ENCODE results near the gene IQGAP1.

The IQGAP1 gene

GRCh38 chr15:90439946-90440345 is 51.9 kb downstream of the IQGAP1 start:
- DNase-seq (ENCODE audit: low read depth) = no peak

DNA sequence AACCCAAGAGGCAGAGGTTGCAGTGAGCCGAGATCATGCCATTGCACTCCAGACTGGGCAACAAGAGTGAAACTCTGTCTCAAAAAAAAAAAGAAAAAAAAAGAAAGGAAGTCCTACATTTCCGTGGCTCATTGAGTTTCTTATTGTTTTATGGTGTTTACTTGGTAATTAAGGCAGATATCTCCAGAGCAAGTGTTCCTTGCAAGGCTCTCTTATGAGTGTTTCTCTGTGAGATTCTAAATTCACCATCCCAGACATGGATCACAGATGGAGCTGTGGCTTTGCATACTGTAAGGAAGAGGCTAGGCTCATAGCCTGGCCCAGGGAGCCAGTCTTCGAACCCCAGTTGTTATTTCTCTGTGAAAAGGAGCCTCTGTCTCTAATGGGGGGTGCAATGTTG is 53.0 kb downstream of the IQGAP1 start:
- no peak for DNase-seq (ENCODE audit: low read depth)

DNA sequence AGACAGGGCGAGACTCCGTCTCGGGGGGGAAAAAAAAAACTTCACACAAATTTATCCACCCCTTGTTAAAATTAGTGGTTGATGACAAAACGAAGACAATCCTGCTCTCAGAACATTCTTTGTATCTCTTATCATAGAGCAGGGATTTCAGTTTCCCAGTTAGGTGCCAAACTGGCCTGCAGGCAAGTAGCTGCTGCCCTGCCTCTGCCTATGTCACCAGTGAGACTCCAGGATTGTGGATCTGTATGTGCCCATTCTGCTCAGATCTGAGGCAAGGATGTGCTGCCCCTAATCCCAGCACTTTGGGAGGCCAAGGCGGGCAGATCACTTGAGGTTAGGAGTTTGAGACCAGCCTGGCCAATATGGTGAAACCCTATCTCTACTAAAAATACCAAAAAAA is 54.4 kb downstream of the IQGAP1 start:
- no peak for DNase-seq (ENCODE audit: low read depth)

DNA sequence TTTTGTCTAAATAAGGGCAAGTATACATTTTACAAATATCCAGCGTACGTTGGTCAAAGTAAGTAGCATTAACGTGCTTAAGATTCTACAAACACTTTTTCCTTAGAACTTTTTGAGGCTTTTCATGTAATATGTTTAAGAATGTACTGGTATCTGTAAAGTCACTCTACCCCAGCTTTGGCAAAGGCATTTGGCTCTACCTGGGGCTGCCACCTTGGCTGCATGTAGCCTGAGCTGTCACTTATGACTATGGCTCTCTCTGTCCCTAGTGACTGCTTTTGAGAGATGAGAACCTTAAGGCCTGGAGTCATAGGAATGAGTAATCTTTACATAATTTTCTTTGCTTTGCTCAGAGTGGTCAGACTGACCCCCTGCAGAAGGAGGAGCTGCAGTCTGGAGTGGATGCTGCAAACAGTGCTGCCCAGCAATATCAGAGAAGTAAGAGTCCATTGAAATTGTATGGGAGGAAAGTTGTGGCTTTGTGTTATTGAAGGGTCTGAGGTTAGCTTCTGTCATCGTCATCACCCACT is 61.2 kb downstream of the IQGAP1 start:
- DNase-seq (ENCODE audit: low read depth) = no peak

- DNase-seq (ENCODE audit: low read depth) = peak; percentile 50
These were observed 63.2 kb downstream of the IQGAP1 start for GRCh38 chr15:90451053-90451850.

DNA sequence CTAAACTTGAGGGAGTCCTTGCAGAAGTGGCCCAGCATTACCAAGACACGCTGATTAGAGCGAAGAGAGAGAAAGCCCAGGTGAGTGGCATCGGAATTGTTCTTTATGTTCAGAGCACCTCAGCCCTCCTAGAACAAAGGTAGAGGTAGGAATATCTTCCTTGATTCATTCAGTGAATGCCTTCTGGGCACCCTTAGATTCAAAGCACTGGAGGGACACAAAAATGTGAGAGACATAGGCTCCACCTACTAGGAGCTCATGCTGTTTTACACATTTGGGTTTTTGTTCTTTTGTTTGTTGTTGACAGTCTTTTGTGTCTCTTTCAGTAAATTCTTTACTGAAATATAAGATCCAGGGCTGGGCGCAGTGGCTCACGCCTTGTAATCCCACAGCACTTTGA is 68.2 kb downstream of the IQGAP1 start:
- no peak for DNase-seq (ENCODE audit: low read depth)

DNA sequence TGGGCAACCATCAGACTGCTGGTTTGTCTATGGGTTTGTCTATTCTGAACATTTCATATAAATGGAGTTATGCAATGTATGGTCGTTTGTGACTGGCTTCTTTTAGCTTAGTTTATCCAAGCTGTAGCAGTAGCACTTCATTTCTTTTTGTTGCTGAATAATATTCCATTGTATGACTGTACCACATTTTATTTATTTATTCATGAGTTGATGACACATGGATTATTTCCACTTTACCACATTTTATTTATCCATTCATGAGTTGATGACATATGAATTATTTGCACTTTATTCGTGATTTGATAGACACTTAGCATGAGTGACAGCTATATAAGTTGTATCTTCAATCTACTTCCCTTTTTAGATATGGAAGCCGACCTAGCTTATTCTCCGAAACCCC is 70.0 kb downstream of the IQGAP1 start:
- no peak for DNase-seq (ENCODE audit: low read depth)

DNA sequence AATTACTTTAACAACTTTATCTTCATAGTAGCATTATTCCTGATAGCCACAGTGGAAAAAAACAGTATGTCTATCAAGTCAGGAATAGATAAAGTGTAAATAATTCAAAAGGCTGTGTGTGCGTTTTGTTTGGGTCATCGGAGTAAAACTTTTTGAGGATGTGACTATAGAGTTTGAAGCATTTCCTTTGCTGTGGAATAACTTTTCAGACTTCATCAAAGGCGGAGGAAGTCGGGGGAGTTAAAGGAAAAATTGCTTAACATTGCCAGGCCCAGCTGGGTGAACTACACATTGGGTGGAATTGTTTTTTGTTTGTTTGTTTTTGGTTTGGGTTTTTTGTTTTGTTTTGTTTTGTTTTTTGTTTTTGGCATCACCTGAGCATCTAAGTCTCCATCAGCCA is 71.3 kb downstream of the IQGAP1 start:
- DNase-seq (ENCODE audit: low read depth) = no peak

GRCh38 chr15:90460142-90460824 is 72.2 kb downstream of the IQGAP1 start:
- DNase-seq (ENCODE audit: low read depth) = no peak

DNA sequence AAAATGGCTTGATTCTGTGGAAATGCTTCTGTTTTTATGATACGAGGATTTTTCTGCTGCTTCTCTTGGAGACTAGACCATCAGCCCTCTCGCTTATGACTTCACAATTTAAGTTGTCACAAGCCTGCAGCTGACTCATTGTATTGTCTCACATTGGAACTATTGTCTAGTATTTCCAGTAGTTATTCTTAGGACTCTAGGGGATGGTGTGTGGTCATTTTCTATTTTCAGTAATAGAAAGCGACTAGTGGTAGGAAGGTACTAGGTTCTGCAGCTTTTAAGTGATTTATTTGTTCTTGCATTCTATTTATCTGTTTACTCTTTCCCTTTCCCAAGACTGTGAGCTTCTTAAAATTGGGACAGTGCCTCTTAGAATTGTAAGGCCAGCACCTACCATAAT is 75.3 kb downstream of the IQGAP1 start:
- peak; percentile 62 for DNase-seq (ENCODE audit: low read depth)

GRCh38 chr15:90465140-90465929 is 77.3 kb downstream of the IQGAP1 start:
- no peak for DNase-seq (ENCODE audit: low read depth)

DNA sequence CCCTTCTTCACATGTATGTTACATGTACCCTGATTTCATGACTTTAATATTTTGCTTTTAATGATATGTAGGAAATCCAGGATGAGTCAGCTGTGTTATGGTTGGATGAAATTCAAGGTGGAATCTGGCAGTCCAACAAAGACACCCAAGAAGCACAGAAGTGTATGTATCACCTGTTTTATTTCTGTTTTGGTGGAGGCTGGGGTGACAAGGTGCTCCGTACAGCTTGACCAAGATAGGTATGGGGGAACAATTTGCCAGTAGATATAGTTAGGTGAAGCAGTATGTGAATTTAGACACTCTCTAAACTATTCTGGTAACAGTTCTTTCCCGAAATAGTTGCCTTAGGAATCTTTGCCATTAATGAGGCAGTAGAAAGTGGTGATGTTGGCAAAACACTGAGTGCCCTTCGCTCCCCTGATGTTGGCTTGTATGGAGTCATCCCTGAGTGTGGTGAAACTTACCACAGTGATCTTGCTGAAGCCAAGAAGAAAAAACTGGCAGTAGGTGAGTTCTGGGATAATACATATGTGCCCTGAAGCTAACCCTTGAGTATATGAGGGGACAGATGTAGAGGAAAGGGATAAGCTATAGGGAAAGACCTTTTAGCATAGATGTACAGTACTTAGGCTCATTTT is 78.0 kb downstream of the IQGAP1 start:
- no peak for DNase-seq (ENCODE audit: low read depth)

DNA sequence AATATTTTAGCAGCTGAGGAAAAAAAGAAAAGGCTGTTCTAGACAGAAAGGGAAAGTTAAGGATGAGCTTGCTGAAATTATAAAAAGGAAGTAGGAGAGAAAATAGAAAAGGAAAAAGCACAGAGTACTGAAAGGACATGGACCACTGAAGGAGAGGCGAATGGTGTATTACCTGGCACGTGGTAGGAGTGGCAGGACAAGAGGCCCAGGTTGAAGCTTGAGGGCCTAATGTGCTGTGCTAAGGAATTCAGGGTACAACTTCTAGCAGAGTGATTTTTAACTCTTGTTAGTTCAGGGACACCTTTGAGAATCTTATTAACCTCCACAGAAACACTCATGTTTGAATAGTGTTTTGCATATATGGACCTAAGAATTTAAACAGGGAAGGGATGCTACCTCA is 81.7 kb downstream of the IQGAP1 start:
- DNase-seq (ENCODE audit: low read depth) = no peak

GRCh38 chr15:90470453-90470852 is 82.4 kb downstream of the IQGAP1 start:
- DNase-seq (ENCODE audit: low read depth) = no peak

GRCh38 chr15:90471126-90471525 is 83.1 kb downstream of the IQGAP1 start:
- DNase-seq (ENCODE audit: low read depth) = no peak

GRCh38 chr15:90471769-90472168 is 83.7 kb downstream of the IQGAP1 start:
- no peak for DNase-seq (ENCODE audit: low read depth)

GRCh38 chr15:90478846-90479481 is 90.9 kb downstream of the IQGAP1 start:
- no peak for DNase-seq (ENCODE audit: low read depth)

DNA sequence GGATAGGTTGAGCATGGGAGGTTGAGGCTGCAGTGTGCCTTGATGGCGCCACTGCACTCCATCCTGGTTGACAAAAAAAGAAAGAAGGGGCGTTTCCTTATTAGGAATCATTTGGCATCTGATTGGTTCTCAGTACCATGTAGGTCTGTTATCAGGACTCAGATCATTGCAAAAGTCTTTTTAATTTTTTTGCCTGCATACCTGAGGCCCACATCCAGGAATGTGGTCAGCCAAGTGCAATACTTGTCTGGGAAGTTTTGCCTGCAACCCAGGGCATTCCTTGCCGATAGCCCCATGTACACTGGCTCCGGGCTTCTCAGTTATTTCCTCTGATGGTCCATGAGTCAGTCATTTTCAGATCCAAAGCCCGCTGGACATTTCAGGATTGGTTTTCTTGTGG is 91.6 kb downstream of the IQGAP1 start:
- DNase-seq (ENCODE audit: low read depth) = no peak

DNA sequence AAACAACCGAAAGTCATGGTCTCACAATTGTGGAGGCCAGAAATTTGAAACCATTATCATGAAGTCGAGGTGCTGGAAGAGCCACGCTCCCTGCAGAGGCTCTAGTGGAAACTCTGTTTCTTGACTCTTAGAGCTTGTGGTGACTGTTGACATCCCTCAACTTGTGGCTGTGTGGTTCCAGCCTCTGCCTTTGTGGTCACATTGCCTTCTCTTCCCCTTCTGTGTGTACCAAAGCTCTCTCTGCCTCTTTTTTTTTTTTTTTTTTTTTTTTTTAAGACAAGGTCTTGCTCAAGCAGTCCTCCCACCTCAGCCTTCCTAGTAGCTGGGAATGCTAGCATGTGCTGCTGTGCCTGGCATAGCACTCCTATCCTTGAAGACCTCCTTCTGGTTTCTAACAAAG is 93.0 kb downstream of the IQGAP1 start:
- DNase-seq (ENCODE audit: low read depth) = no peak

GRCh38 chr15:90482124-90483011 is 94.3 kb downstream of the IQGAP1 start:
- DNase-seq (ENCODE audit: low read depth) = no peak

DNA sequence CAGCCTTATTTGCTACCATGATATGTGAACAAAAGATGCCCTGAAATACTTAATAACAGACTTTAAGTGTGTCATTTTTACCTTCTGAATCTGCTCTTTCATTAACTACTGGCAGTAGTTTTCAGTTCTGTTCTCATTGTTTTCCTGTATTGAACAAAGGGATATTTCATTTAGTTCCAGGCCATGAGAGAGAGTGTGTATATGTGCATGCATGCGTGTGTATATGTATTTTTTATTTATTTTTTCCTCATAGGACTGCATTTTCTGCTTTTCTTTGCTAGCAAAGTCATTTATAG is 94.9 kb downstream of the IQGAP1 start:
- no peak for DNase-seq (ENCODE audit: low read depth)
